SK-N-SH (cell line): ENCODE results near the gene KRT33A. TPM values are rescaled to one million over a fixed set of nuclear protein-coding genes. Genes with fewer than 3 reads are reported as not detected.
"Not testable (repeated sequence)": the region's sequence is repeated elsewhere in the genome, so short reads cannot be mapped to it uniquely, and the experiment has no call there.

Experiments used
- CTCF ChIA-PET: fragments of 300-600, 350-600 bp; formaldehyde crosslinking; extraction: SDS; loops from one replicate; lab custom pipeline; 2021; lab: Yijun Ruan, JAX
- POLR2A ChIA-PET: fragments of 350-600 bp; sonication (Branson Sonifier 250); formaldehyde crosslinking; extraction: SDS; loops from one replicate; lab custom pipeline; 2020; ENCODE audit warnings: antibody characterized with exemption, inconsistent platforms; lab: Yijun Ruan, JAX
- DNase-seq: peaks from one replicate; pipeline ENCODE4 v3.0.0; 2012
- H2AFZ ChIP-seq: fragments of 200-600 bp; sonication (generic); 2 replicates; pipeline ENCODE4 v1.8.1; 2016; ENCODE audit warnings: antibody characterized with exemption, mild to moderate bottlenecking, low read depth
- H3F3A ChIP-seq: fragments of 200-600 bp; sonication (generic); replicated peaks from 2 replicates; pipeline ENCODE3; 2016; ENCODE audit warnings: antibody characterized with exemption, mild to moderate bottlenecking; ENCODE audit not compliant: insufficient read depth
- H3K27ac ChIP-seq, 2 experiments: fragments of 200-500 bp in 1 of 2; fragments of 200-600 bp in 1 of 2; sonication (Bioruptor generic) in 1 of 2; sonication (generic), shearing (Covaris generic) in 1 of 2; 2 replicates each; pipeline versions ENCODE4 v1.5.1 to v1.6.1; 2014 to 2016; ENCODE audit warnings: low read depth in 2 of 2, inconsistent platforms in 1 of 2, low read length in 1 of 2, mild to moderate bottlenecking in 1 of 2, mixed read lengths in 1 of 2
- H3K27me3 ChIP-seq: fragments of 200-600 bp; sonication (generic), shearing (Covaris generic); 2 replicates; pipeline ENCODE4 v1.6.1; 2016; ENCODE audit warnings: mixed run types; ENCODE audit not compliant: insufficient read depth
- H3K36me3 ChIP-seq, 2 experiments: fragments of 200-500 bp in 1 of 2; fragments of 200-600 bp in 1 of 2; sonication (Bioruptor generic) in 1 of 2; sonication (generic) in 1 of 2; replicated peaks in 1 of 2; 2 replicates each; pipeline versions ENCODE3 to v1.5.1; 2014 to 2016; ENCODE audit warnings: low read length in 1 of 2, mild to moderate bottlenecking in 1 of 2; ENCODE audit not compliant: insufficient read depth in 2 of 2, control insufficient read depth in 1 of 2
- H3K4me1 ChIP-seq, 2 experiments: fragments of 200-500 bp in 1 of 2; fragments of 200-600 bp in 1 of 2; sonication (Bioruptor generic) in 1 of 2; sonication (generic), shearing (Covaris generic) in 1 of 2; 2 replicates each; pipeline versions ENCODE4 v1.5.1 to v1.6.1; 2014 to 2016; ENCODE audit warnings: low read depth in 1 of 2, low read length in 1 of 2, mixed run types in 1 of 2; ENCODE audit not compliant: insufficient read depth in 2 of 2, control insufficient read depth in 1 of 2
- H3K4me2 ChIP-seq: fragments of 200-600 bp; sonication (generic), shearing (Covaris generic); 2 replicates; pipeline ENCODE4 v1.6.1; 2017; ENCODE audit warnings: mixed run types
- H3K4me3 ChIP-seq, 2 experiments: fragments of 200-500 bp in 1 of 2; fragments of 200-600 bp in 1 of 2; sonication (Bioruptor generic) in 1 of 2; sonication (generic), shearing (Covaris generic) in 1 of 2; 2 replicates each; pipeline versions ENCODE4 v1.5.1 to v1.8.1; 2014 to 2016; ENCODE audit warnings: low read depth in 2 of 2, inconsistent platforms in 1 of 2, low read length in 1 of 2, mild to moderate bottlenecking in 1 of 2, mixed read lengths in 1 of 2, moderate library complexity in 1 of 2
- H3K79me2 ChIP-seq: fragments of 200-600 bp; sonication (generic); 2 replicates; pipeline ENCODE4 v1.8.1; 2017; ENCODE audit warnings: mild to moderate bottlenecking; ENCODE audit not compliant: insufficient read depth
- H3K9ac ChIP-seq: fragments of 200-600 bp; sonication (generic); 2 replicates; pipeline ENCODE4 v1.6.1; 2017; ENCODE audit warnings: mixed run types
- H3K9me2 ChIP-seq: fragments of 200-600 bp; sonication (generic); 2 replicates; pipeline ENCODE4 v1.6.1; 2017; ENCODE audit warnings: mixed run types
- H3K9me3 ChIP-seq: fragments of 200-600 bp; sonication (generic); 2 replicates; pipeline ENCODE4 v1.6.1; 2017; ENCODE audit warnings: mixed run types, mild to moderate bottlenecking, moderate library complexity
- H4K20me1 ChIP-seq: fragments of 200-600 bp; sonication (generic); 2 replicates; pipeline ENCODE4 v1.6.1; 2017; ENCODE audit warnings: mild to moderate bottlenecking, mixed run types; ENCODE audit not compliant: insufficient read depth
- CTCF ChIP-seq: fragments of 200-600 bp; sonication (generic); IDR thresholded peaks from 2 replicates; pipeline ENCODE4 v1.6.1; 2017; ENCODE audit warnings: antibody characterized with exemption, mild to moderate bottlenecking, moderate library complexity
- ELF1 ChIP-seq: IDR thresholded peaks from 2 replicates; pipeline ENCODE4 v1.4.0; 2012
- JUND ChIP-seq: IDR thresholded peaks from 2 replicates; pipeline ENCODE4 v1.4.0; 2012
- RAD21 ChIP-seq: IDR thresholded peaks from 2 replicates; pipeline ENCODE4 v1.6.1; 2012; ENCODE audit warnings: mild to moderate bottlenecking, low read length
- TAF1 ChIP-seq: IDR thresholded peaks from 2 replicates; pipeline ENCODE4 v1.6.1; 2012; ENCODE audit warnings: low read depth, mild to moderate bottlenecking, low read length, moderate library complexity, borderline replicate concordance
- WGBS: methylation state at CpG from one replicate; pipeline ENCODE4 v1.1.6; 2017; ENCODE audit warnings: low lambda C conversion rate; 5-methylcytosine and 5-hydroxymethylcytosine counted together
- polyA plus RNA-seq, 3 experiments: library from polyadenylated mRNA; depleted of rRNA; stranded (reverse); fragments of >200 nt; gene quantifications; 2 replicates each; pipeline ENCODE4 v1.2.3, GENCODE V29; 2012

KRT33A gene
- polyA plus RNA-seq, 1 of the 3 experiments (the other 2 are of a cell fraction): not detected

GRCh38 chr17:41381943-41382342 is 31.3 kb upstream of the KRT33A start, which contains the start of gene KRT34:
TSS of gene KRT34 (minus strand) at chr17:41382306. CDS start at chr17:41382246, 60 bp downstream.
- CTCF ChIA-PET: interaction anchor here (0.7 to 1.2 kb wide), 4 partner anchors 53 to 266 kb away, joined by 3 to 4 read pairs (median 4); no protein-coding TSS in a partner anchor
- H3K9ac ChIP-seq, H3K9me3 ChIP-seq, POLR2A ChIA-PET, H3F3A ChIP-seq, H2AFZ ChIP-seq, H3K79me2 ChIP-seq, H3K4me3 ChIP-seq, DNase-seq, H4K20me1 ChIP-seq, H3K27me3 ChIP-seq, H3K27ac ChIP-seq, H3K36me3 ChIP-seq, H3K9me2 ChIP-seq, H3K4me1 ChIP-seq, H3K4me2 ChIP-seq: not testable (repeated sequence)
- WGBS: 47% methylated on average over 9 of the region's 13 CpGs

- not testable (repeated sequence) for H3K4me2 ChIP-seq
Observed at GRCh38 chr17:41380091-41380490, 29.5 kb upstream of the KRT33A start.

GRCh38 chr17:41377546-41377945 is 26.9 kb upstream of the KRT33A start:
- Histone ChIP-seq H3K4me2 (no peak overlapping the region), H3K4me3 (no peak overlapping the region), H3F3A (no peaks in the 10 kb centered on the region), H3K27me3 (no peaks in the 10 kb centered on the region), H3K9ac (no peak overlapping the region), H3K9me3 (no peaks in the 10 kb centered on the region), H3K79me2 (no peaks in the 10 kb centered on the region), H3K36me3 (no peaks in the 10 kb centered on the region), H3K4me1 (peaks cover 0 to 6% of the 10 kb centered on the region in 2 experiments; a peak in 1 of 4 replicates), H3K27ac (no peak overlapping the region), H2AFZ (peak overlapping the region; percentile 57; the same call in 1 of the 2 replicates), H4K20me1 (no peaks in the 10 kb centered on the region), H3K9me2 (no peaks in the 10 kb centered on the region)
- WGBS: 8% methylated on average over 2 of the region's 2 CpGs
- POLR2A ChIA-PET: no interaction called here
- no peak for TF ChIP-seq CTCF
- TF ChIP-seq TAF1: no peak
- no peak for TF ChIP-seq ELF1
- no peak for TF ChIP-seq RAD21
- CTCF ChIA-PET: interaction anchor here (2.3 kb wide), 1 partner anchor 171 kb away, joined by 7 read pairs; no protein-coding TSS in a partner anchor
- no peak for DNase-seq

More at GRCh38 chr17:41380091-41380490, 29.5 kb upstream of the KRT33A start:
- H2AFZ ChIP-seq, H3K27me3 ChIP-seq, H3K36me3 ChIP-seq, H3K9ac ChIP-seq, H3K4me3 ChIP-seq, H3K79me2 ChIP-seq, H3K4me1 ChIP-seq, H3K9me2 ChIP-seq, CTCF ChIA-PET, H4K20me1 ChIP-seq, DNase-seq, H3K9me3 ChIP-seq, H3F3A ChIP-seq, POLR2A ChIA-PET: not testable (repeated sequence)
- 0 out of 2 replicates have a peak, but pooled peaks have one; percentile 27 for TF ChIP-seq JUND
- peak overlapping the region in 1 of 2 experiments; percentile 28; a peak in 1 of 4 replicates for H3K27ac ChIP-seq
- WGBS: 36% methylated on average over 7 of the region's 7 CpGs
